Muscle of arm (tissue), 12 donors: ENCODE measurements around the gene CAV3. TPM values are rescaled to one million over a fixed set of nuclear protein-coding genes. Genes with fewer than 3 reads are reported as not detected.

ENCODE experiments used
- DNase-seq: peaks from one replicate; pipeline ENCODE4 v3.0.0-alpha.2; 2013
- polyA plus RNA-seq, 12 donors: library from polyadenylated mRNA; unstranded; fragments of 120-200 nt; gene quantifications; one replicate each; pipeline ENCODE4 v1.2.1, GENCODE V29; 2013; ENCODE audit not compliant: insufficient read length in 12 of 12

Gene CAV3
- polyA plus RNA-seq, 12 donors: 88.1 to 325 (median 250) TPM; not detected in 1

GRCh38 chr3:8784676-8785435, 51.3 kb downstream of the CAV3 start:
- no peak for DNase-seq

DNA sequence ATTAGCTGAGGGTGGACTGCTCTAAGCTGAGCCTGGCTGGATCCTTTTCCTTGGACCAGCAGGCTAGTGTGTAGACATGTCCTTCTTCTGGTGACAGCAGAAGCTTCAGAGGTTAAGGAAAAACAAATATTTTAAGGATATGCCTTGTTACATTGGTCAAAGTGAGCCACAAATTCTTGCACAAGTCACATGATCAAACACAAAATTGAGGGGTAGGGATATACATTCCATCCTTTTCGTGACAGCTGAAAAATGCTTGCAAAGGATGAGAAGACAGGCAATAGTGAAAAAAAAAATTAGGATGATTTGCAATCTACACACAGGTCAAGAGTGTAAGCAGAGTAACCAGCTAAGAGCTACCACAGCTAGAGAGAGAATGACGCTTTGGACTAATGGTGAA, 56.9 kb downstream of the CAV3 start:
- DNase-seq: no peak

- DNase-seq: no peak
Measured at GRCh38 chr3:8793242-8793641, 59.6 kb downstream of the CAV3 start.

GRCh38 chr3:8794247-8794646, 60.6 kb downstream of the CAV3 start:
- DNase-seq: no peak

Other genes with a start within 250 kb of the CAV3 start
- 100 to 1,000 TPM in 11 of 12 donors, 10 to 100 TPM in 1; 77.4 to 304 (median 188) TPM for gene LMCD1, start 232.0 kb upstream of the CAV3 start, polyA plus RNA-seq
- gene SSUH2, start 89.0 kb upstream of the CAV3 start, polyA plus RNA-seq: 1 to 10 TPM in 10 of 12 donors, not detected in 2; 1.7 to 4.1 (median 2.6) TPM
- 10 to 100 TPM in 4 of 12 donors, 1 to 10 TPM in 7, not detected in 1; 3.6 to 13.5 (median 8.0) TPM for gene OXTR, start 35.8 kb downstream of the CAV3 start, polyA plus RNA-seq
- gene RAD18, start 229.7 kb downstream of the CAV3 start, polyA plus RNA-seq: 10 to 100 TPM in 1 of 12 donors, 1 to 10 TPM in 10, not detected in 1; 4.3 to 12.9 (median 7.4) TPM